GM12872 (cell line): Measurements from ENCODE around the gene MYB.

Experiments
- CTCF ChIP-seq: IDR thresholded peaks from 3 replicates; pipeline ENCODE4 v1.5.1; 2011; ENCODE audit warnings: low read depth, mild to moderate bottlenecking, low read length, moderate library complexity; ENCODE audit not compliant: insufficient read depth

The MYB gene

GRCh38 chr6:135170238-135170637 is 10.9 kb upstream of the MYB start:
- TF ChIP-seq CTCF: no peak

- no peak for TF ChIP-seq CTCF
These were observed 10.3 kb upstream of the MYB start for GRCh38 chr6:135170849-135171248.

GRCh38 chr6:135173242-135173988 is 7.7 kb upstream of the MYB start:
- no peak for TF ChIP-seq CTCF

- no peak for TF ChIP-seq CTCF
These were observed 7.1 kb upstream of the MYB start for GRCh38 chr6:135173989-135174484.

- no peak for TF ChIP-seq CTCF
These were observed 5.0 kb upstream of the MYB start for GRCh38 chr6:135176058-135176457.

- no peak for TF ChIP-seq CTCF
These were observed 4.6 kb upstream of the MYB start for GRCh38 chr6:135176464-135176863.

GRCh38 chr6:135179372-135179771 is 1.7 kb upstream of the MYB start:
- TF ChIP-seq CTCF: no peak
